ENCODE results near the gene CLTA.
"Not testable (repeated sequence)": the region's sequence is repeated elsewhere in the genome, so short reads cannot be mapped to it uniquely, and the experiment has no call there.

Gene CLTA

DNA sequence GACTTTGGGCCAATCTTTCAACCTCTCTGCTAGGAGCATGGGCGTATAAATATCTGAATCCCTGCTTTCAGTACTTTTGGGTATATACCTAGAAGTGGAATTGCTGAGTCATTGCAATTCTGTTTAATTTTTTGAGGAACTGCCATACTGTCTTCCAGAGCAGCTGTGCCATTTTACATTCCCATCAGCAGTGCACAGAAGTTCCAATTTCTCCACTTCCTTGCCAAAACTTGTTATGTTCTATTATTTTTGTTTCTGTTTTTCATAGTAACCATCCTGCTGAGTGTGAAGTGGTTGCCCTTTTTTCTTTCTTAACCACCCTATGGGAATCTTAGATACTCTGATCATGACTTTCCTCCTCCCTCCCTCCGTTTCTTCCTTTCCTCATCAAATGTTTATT lies 32.6 kb upstream of the CLTA start:
- DNase-seq (ENCODE audit: low read depth): no peak

- no peak for DNase-seq (ENCODE audit: low read depth)
Observed at GRCh38 chr9:36158917-36159316, 31.8 kb upstream of the CLTA start.

DNA sequence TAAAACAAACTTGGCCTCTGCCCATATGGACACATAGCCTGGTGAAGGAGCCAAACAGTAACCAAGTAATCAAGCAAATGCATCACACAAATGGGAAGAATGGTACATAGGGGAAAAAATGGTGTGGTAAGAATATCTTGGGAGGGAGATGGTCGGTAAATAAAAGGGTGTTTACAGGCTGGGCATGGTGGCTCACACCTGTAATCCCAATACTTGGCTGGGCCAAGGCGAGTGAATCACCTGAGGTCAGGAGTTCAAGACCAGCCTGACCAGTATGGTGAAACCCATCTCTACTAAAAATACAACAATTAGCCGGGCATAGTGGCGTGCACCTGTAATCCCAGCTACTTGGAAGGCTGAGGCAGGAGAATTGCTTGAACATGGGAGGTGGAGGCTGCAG lies 31.2 kb upstream of the CLTA start:
- not testable (repeated sequence) for DNase-seq (ENCODE audit: low read depth)

DNA sequence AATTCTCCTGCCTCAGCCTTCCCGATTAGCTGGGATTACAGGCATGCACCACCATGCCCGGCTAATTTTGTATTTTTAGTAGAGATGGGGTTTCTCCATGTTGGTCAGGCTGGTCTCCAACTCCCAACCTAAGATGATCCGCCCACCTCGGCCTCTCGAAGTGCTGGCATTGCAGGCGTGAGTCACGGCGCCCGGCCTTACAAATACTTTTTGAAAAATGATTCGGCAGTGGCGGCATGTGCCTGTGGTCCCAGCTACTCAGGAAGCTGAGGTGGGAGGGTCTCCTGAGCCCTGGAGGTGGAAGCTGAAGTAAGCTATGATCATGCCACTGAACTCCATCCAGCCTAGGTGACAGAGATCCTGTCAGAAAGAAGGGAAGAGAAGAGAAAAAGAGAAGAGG lies 30.6 kb upstream of the CLTA start:
- DNase-seq (ENCODE audit: low read depth): not testable (repeated sequence)

DNA sequence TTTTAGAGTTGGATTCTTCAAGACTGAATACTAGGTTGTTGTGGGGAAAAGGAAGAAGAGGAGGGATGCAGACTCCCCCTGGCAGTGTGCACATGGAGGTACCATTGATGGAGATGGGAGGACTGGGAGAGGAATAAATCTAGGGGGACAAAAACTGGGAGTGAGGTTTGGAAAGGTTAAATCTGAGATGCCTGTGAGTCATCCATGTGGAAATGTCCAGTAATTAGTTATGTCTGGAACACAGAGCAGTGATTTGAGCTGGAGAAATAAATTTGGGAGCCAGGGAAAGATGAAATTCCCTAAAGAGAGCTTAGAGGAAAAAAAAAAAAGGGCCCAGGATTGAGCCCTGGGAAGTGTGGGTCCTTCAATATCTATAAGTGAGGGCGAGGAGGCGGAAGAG lies 29.5 kb upstream of the CLTA start:
- peak; percentile 29 for DNase-seq (ENCODE audit: low read depth)

DNA sequence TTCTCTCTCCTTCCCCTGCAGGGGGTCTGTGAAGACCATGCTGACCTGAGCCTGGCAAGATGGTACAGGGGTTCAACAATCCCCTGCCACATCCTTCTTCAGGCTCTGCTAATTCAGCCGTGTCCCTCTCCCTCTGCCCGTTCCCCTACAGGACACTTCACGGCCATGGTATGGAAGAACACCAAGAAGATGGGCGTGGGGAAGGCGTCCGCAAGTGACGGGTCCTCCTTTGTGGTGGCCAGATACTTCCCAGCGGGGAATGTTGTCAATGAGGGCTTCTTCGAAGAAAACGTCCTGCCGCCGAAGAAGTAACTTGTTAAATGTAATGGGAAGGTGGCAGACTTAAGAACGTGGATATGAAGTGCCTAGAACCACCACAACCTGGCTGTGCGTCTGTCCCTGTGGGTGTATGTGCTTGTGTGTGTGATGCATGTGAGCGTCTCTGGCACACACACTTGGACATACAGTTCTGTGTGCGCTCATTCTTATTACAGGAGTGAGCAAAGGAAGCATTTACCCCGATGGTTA lies 28.4 kb upstream of the CLTA start:
- no peak for DNase-seq (ENCODE audit: low read depth)

GRCh38 chr9:36163049-36163785 lies 27.5 kb upstream of the CLTA start:
- peak; percentile 23 for DNase-seq (ENCODE audit: low read depth)

DNA sequence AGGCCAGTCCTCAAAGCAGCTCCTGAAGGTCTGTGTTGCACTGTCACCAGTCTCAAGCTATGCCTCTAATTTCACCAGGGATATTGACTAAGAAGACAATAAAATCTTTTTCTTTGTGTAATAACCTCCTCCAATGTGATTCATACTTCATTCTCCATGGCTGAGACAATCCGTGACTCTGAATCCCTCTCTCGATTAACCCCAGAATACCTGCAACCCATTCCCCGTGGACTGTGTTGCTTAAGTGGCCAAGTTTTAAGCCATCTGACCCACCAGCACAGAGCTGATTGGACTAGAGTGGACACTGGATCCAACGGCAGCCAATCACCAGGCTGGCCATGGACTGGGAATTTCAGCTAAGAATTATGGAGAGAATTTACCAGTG lies 26.9 kb upstream of the CLTA start:
- DNase-seq (ENCODE audit: low read depth): peak; percentile 54

DNA sequence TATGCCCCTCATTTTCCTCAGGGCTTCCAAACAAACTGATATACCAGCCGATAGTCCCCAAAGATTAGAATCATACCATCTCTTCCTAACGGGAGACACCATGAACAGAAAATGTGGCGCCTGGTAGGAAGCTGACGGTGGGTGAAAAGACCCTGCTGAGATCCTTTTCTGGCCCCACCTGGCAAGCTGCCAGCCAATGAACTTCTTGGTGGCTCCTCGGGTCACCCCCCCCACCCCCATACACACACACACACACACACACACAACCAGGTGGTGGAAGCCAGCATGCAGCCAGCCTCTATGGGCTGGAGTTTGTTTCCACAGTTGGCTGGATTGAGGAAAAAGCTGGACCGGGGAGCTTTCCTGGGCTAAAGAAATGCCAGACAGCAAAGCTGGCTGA lies 26.3 kb upstream of the CLTA start:
- DNase-seq (ENCODE audit: low read depth): no peak

- DNase-seq (ENCODE audit: low read depth): no peak
Observed at GRCh38 chr9:36164989-36165388, 25.7 kb upstream of the CLTA start.

DNA sequence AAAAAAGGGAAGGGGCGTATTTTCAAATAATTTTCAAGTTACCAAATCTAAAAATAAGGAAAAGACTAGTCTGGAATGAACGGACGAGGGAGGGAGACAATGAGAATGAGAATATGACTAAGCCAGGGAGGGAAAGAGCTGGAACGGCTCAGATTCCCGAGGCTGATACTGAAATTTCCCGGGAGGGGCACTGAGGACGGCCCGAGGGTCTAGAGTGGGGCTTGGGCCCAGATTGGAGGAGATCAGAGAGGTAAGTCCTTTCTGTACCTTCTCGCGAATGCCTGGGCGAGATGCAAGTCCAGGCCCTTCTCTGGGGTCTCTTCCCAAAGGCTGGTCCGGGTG lies 24.9 kb upstream of the CLTA start:
- DNase-seq (ENCODE audit: low read depth): peak; percentile 54

DNA sequence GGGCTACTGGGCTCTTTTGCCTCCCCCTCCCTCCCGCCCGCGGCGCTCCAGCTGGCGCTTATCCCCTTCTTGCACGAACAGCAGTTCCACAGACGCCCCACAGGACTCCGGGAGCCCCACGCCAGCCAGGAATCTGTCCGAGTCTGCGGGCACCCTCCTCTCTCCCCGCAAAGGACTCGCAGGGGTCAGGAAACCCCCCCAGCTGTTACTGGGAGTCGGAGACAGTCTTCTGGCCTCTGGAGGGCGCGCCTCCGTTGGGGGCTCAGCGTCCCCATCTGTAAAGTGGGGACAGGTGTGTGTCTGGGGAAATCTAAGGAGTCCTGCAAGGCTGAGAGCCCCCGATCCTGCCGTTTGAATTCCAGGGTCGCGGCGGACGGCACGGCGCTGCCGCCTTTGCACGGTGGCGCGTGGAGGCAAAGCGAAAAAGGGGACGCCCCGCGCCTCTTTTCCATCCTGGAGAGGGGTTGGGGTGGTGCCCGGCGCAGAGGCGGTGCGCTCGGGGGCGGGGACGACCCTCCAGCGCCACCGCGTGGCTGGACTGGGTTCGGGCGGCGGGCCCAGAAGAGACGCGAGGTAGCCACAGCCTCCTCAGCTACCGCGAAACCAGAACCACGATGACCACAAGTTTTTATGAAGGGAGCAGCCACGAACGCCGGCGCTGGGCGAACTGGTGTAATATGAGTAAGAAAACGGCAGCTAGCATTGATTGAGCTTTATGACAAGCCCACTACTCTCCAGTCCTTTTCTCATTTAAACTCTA lies 24.4 kb upstream of the CLTA start:
- DNase-seq (ENCODE audit: low read depth): peak; percentile 91

DNA sequence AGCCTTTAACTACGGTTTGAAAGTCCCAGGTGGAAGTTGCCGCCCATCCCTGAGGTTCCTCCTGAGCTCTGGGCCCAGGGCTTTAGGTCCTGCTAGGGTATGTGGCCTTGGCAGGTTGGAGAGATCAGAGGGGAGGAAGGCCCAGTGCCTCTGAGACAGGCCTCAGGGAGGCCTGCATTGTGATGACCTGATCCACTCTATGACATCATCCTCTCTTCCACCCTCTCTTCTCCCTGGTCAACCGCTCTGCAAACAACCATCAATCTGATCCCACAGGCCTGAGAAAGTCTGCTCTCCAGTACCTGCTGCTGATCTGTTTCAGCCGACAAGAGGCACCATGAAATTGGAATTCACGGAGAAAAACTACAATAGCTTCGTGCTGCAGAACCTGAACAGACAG lies 21.6 kb upstream of the CLTA start, which contains the start of gene CCIN:
Gene CCIN, plus strand, starts transcription at position 223 of the 400 bp plus-strand sequence. Its CDS starts 115 bp downstream, at position 338.
- DNase-seq (ENCODE audit: low read depth): no peak

GRCh38 chr9:36169708-36170107 lies 21.0 kb upstream of the CLTA start:
- no peak for DNase-seq (ENCODE audit: low read depth)

- no peak for DNase-seq (ENCODE audit: low read depth)
Observed at GRCh38 chr9:36170531-36170930, 20.2 kb upstream of the CLTA start.

GRCh38 chr9:36173861-36174260 lies 16.9 kb upstream of the CLTA start:
- no peak for DNase-seq (ENCODE audit: low read depth)

- DNase-seq (ENCODE audit: low read depth): no peak
Observed at GRCh38 chr9:36174271-36174670, 16.4 kb upstream of the CLTA start.

- no peak for DNase-seq (ENCODE audit: low read depth)
Observed at GRCh38 chr9:36174731-36175130, 16.0 kb upstream of the CLTA start.

- not testable (repeated sequence) for DNase-seq (ENCODE audit: low read depth)
Observed at GRCh38 chr9:36175209-36175608, 15.5 kb upstream of the CLTA start.

DNA sequence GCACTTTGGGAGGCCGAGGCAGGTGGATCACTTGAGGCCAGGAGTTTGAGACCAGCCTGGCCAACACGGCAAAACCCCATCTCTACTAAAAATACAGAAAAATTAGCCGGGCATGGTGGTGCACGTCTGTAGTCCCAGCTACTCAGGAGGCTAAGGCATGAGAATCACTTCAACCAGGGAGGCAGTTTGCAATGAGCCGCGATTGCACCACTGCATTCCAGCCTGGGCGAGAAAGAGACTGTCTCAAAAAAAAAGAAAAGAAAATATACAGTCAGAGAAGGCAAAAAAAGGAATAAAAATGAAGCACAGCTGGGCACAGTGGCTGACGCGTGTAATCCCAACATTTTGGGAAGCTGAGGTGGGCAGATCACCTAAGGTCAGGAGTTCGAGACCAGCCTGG lies 14.2 kb upstream of the CLTA start:
- not testable (repeated sequence) for DNase-seq (ENCODE audit: low read depth)

DNA sequence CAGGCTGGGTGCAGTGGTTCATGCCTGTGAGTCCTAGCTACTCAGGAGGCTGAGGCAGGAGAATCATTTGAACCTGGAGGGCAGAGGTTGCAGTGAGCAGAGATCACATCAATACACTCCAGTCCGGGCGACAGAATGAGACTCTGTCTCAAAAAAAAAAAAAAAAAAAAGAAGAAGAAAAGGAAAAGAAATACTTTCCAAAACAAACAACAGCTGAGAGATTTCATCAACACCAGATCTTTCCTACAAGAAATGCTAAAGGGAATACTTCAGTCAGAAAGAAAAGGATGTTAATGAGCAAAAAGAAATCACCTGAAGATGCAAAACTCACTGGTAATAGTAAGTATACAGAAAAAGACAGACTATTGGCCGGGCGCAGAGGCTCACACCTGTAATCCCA lies 13.2 kb upstream of the CLTA start:
- no peak for DNase-seq (ENCODE audit: low read depth)

DNA sequence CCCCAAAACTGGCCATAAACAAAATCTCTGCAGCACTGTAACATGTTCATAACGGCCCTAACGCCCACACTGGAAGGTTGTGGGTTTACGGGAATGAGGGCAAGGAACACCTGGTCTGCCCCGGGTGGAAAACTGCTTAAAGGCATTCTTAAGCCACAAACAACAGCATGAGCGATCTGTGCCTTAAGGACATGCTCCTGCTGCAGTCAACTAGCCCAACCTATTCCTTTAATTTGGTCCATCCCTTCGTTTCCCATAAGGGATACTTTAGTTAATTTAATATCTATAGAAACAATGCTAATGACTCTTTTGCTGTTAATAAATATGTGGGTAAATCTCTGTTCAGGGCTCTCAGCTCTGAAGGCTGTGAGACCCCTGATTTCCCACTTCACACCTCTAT lies 10.5 kb upstream of the CLTA start:
- DNase-seq (ENCODE audit: low read depth): not testable (repeated sequence)

DNA sequence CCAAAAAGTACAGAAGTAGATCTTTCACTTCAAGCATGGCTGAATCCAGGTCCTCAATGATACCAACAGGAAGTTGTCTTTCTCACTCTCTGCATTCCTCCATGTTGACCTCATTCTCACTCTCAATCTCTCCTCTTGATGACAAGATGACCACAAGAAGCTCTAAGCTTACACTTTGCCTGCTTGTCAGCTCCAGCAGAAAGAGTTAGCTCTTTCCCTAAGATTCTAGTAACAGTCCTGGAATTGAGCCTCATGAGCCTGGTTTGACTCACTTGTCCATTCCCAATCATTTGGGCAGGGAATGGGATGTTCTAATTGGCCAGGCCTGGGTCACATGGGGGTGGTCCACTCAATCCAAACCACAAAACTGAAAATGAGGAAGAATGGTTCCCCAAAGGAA lies 3.3 kb upstream of the CLTA start:
- DNase-seq (ENCODE audit: low read depth): peak; percentile 88

Measured in ELR (cell line).